ENCODE data around the gene TTC1.

The TTC1 gene

DNA sequence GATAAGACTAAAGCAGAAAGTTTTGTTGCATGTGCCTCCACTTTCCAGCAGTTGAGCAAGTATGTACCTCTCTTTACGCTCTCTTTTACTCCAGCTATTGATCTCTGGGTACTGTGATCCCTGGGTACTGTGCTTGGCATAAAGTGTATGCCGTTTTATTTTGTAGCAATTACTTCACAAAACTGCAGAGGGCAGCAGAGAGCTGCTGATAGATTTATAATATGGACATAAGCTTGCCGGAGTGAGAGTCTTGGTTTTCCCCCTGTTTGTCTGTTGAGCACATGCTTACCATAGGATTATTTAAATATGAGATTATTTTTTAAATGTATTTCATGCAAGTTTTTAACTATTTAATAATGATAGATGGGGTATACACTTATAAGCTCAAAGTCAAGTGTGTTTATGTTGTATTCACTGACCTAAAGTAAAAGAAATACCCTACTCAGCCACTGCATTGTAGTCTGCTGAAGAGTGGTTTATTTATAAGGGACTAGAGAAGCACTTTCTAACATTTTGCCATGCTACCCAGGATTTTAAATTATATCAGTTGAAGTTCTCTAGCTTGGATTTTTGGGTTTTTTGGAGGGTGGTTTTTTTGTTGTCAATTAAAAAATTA is 13.0 kb downstream of the TTC1 start:
- TF ChIP-seq, protein P1, sequence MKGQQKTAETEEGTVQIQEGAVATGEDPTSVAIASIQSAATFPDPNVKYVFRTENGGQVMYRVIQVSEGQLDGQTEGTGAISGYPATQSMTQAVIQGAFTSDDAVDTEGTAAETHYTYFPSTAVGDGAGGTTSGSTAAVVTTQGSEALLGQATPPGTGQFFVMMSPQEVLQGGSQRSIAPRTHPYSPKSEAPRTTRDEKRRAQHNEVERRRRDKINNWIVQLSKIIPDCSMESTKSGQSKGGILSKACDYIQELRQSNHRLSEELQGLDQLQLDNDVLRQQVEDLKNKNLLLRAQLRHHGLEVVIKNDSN (IDR thresholded peaks at IDR 0.05) = no peak
- TF ChIP-seq EGR1 (IDR thresholded peaks at IDR 0.05) (no peak), YY1 (IDR thresholded peaks at IDR 0.05; ENCODE audit: low read depth) (no peak), RAD21 (IDR thresholded peaks at IDR 0.05; ENCODE audit: low read depth) (peak; percentile 63), EP300 (IDR thresholded peaks at IDR 0.05; ENCODE audit: borderline replicate concordance) (no peak), NFIC (IDR thresholded peaks at IDR 0.05) (no peak), CEBPB (IDR thresholded peaks at IDR 0.05) (no peak)

DNA sequence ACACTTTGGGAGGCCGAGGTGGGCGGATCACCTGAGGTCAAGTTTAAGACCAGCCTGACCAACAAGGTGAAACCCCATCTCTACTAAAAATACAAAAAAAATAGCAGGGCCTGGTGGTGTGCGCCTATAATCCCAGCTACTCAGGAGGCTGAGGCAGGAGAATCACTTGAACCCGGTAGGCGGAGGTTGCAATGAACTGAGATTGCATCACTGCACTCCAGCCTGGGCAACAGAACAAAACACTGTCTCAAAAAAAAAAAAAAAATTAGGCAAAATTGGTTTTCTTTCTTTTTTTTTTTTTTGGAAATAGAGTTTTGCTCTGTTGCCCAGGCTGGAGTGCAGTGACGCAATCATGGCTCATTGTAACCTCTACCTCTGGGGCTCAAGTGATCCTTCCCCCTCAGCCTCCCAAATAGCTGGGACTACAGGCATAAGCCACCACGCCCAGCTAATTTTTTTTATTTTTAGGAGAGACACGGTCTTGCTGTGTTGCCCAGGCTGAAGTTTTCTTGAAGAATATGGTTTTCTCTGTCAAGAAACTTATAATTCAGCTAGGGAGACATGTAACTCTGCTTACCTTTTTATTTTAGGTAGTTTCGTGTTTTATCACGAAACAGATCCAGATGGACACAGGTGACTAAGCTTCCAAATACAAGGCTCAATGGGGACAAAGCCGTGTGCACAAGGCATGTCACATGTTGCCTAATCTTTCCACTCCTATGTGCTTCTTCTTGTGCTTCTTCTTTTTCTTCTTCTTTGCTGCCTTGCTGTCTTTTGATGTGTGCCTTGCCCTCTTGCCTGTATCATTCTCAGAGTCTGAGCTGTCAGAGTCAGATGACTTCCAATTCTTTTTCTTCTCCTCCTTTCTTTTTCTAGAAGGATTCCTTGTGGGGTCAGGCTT is 14.3 kb downstream of the TTC1 start:
- no peak for TF ChIP-seq RAD21 (IDR thresholded peaks at IDR 0.05; ENCODE audit: low read depth)
- TF ChIP-seq NFIC (IDR thresholded peaks at IDR 0.05) = no peak
- TF ChIP-seq TEAD4 (IDR thresholded peaks at IDR 0.05) = no peak
- TF ChIP-seq FOXM1 (IDR thresholded peaks at IDR 0.05; ENCODE audit: borderline replicate concordance, low read depth) = no peak
- TF ChIP-seq TAF1 (IDR thresholded peaks at IDR 0.05; ENCODE audit: low read depth) = no peak
- no peak for TF ChIP-seq CREB1 (IDR thresholded peaks at IDR 0.05; ENCODE audit: low read depth)
- TF ChIP-seq, protein P2, sequence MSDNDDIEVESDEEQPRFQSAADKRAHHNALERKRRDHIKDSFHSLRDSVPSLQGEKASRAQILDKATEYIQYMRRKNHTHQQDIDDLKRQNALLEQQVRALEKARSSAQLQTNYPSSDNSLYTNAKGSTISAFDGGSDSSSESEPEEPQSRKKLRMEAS (IDR thresholded peaks at IDR 0.05) = no peak
- no peak for TF ChIP-seq TCF12 (IDR thresholded peaks at IDR 0.05; ENCODE audit: low read depth)
- TF ChIP-seq, protein P3, sequence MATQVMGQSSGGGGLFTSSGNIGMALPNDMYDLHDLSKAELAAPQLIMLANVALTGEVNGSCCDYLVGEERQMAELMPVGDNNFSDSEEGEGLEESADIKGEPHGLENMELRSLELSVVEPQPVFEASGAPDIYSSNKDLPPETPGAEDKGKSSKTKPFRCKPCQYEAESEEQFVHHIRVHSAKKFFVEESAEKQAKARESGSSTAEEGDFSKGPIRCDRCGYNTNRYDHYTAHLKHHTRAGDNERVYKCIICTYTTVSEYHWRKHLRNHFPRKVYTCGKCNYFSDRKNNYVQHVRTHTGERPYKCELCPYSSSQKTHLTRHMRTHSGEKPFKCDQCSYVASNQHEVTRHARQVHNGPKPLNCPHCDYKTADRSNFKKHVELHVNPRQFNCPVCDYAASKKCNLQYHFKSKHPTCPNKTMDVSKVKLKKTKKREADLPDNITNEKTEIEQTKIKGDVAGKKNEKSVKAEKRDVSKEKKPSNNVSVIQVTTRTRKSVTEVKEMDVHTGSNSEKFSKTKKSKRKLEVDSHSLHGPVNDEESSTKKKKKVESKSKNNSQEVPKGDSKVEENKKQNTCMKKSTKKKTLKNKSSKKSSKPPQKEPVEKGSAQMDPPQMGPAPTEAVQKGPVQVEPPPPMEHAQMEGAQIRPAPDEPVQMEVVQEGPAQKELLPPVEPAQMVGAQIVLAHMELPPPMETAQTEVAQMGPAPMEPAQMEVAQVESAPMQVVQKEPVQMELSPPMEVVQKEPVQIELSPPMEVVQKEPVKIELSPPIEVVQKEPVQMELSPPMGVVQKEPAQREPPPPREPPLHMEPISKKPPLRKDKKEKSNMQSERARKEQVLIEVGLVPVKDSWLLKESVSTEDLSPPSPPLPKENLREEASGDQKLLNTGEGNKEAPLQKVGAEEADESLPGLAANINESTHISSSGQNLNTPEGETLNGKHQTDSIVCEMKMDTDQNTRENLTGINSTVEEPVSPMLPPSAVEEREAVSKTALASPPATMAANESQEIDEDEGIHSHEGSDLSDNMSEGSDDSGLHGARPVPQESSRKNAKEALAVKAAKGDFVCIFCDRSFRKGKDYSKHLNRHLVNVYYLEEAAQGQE (IDR thresholded peaks at IDR 0.05; ENCODE audit: low read depth) = no peak
- TF ChIP-seq ZBTB7A (IDR thresholded peaks at IDR 0.05; ENCODE audit: low read depth) = no peak
- no peak for TF ChIP-seq YY1 (IDR thresholded peaks at IDR 0.05; ENCODE audit: low read depth)
- no peak for TF ChIP-seq EP300 (IDR thresholded peaks at IDR 0.05; ENCODE audit: borderline replicate concordance)
- no peak for TF ChIP-seq EGR1 (IDR thresholded peaks at IDR 0.05)
- TF ChIP-seq, protein P1 (IDR thresholded peaks at IDR 0.05) = no peak
- TF ChIP-seq CEBPB (IDR thresholded peaks at IDR 0.05) = no peak; the same call in 1 of the 2 replicates

DNA sequence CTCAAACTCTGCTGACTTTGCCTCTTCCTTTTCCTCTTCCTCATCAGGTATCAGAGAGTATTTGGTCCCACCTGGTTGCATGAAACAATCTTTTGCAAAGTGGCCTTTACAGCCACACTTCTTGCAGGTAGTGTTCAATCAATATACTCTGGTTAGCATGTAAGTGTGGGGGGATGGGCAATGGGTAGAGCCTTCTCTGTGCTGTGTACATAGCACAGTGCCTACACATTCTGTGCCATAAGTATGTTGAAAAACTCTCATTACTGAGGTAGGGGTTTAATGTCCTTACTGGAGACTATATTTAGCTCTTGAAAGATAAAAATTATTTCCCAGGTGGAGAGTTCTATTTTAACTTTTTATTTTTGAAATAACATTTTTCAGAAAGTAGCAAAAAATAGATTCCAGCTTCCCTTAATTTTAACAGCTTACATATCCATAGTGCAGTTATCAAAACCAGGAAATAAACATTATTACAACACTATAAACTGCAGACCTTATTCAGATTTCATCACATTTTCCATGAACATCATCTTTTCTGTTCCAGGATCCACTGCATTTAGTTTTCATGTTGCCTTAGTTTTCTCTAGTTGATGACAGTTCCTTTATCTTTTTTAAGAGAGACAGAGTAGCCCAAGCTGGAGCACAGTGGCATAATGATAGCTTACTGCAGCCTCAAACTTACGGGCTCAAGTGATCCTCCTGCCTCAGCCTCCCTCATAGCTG is 15.1 kb downstream of the TTC1 start:
- TF ChIP-seq TCF12 (IDR thresholded peaks at IDR 0.05; ENCODE audit: low read depth) = no peak
- TF ChIP-seq ZBTB7A (IDR thresholded peaks at IDR 0.05; ENCODE audit: low read depth) = no peak
- no peak for TF ChIP-seq NFIC (IDR thresholded peaks at IDR 0.05)
- no peak for TF ChIP-seq EGR1 (IDR thresholded peaks at IDR 0.05)
- TF ChIP-seq EP300 (IDR thresholded peaks at IDR 0.05; ENCODE audit: borderline replicate concordance) = no peak
- no peak for TF ChIP-seq FOXM1 (IDR thresholded peaks at IDR 0.05; ENCODE audit: borderline replicate concordance, low read depth)
- no peak for TF ChIP-seq TEAD4 (IDR thresholded peaks at IDR 0.05)
- TF ChIP-seq, protein P3 (IDR thresholded peaks at IDR 0.05; ENCODE audit: low read depth) = no peak
- TF ChIP-seq YY1 (IDR thresholded peaks at IDR 0.05; ENCODE audit: low read depth) = no peak
- no peak for TF ChIP-seq TAF1 (IDR thresholded peaks at IDR 0.05; ENCODE audit: low read depth)
- no peak for TF ChIP-seq CREB1 (IDR thresholded peaks at IDR 0.05; ENCODE audit: low read depth)
- no peak for TF ChIP-seq RAD21 (IDR thresholded peaks at IDR 0.05; ENCODE audit: low read depth)
- TF ChIP-seq, protein P1 (IDR thresholded peaks at IDR 0.05) = no peak
- no peak for TF ChIP-seq CEBPB (IDR thresholded peaks at IDR 0.05)
- TF ChIP-seq, protein P2 (IDR thresholded peaks at IDR 0.05) = no peak

DNA sequence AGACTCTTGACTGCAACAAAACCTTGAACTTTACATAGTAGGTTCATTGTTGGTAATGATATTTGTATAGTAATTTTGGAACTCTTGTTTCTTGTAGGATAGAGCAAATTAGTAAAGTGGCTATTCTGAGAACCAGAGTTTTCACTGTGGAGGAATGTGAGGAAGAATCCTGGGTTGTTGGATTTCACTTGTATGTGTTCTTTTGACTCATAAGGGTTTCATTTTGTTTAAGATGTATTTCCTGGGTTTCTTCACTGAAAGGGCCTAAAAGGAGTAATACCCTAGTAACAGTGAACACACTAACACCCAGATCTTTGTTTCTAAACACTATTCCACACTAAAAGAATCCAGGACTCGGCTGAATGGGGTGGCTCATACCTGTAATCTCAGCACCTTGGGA is 20.1 kb downstream of the TTC1 start:
- no peak for TF ChIP-seq EP300 (IDR thresholded peaks at IDR 0.05; ENCODE audit: borderline replicate concordance)
- TF ChIP-seq TAF1 (IDR thresholded peaks at IDR 0.05; ENCODE audit: low read depth) = no peak
- no peak for TF ChIP-seq EGR1 (IDR thresholded peaks at IDR 0.05)
- TF ChIP-seq, protein P1 (IDR thresholded peaks at IDR 0.05) = no peak
- no peak for TF ChIP-seq RAD21 (IDR thresholded peaks at IDR 0.05; ENCODE audit: low read depth)
- no peak for TF ChIP-seq NFIC (IDR thresholded peaks at IDR 0.05)
- no peak for TF ChIP-seq CEBPB (IDR thresholded peaks at IDR 0.05)
